ENCODE measurements around the gene CYB5B.

The CYB5B gene

GRCh38 chr16:69448470-69449193 is 24.2 kb downstream of the CYB5B start:
- no peak for DNase-seq

- no peak for DNase-seq
These were observed 26.7 kb downstream of the CYB5B start for GRCh38 chr16:69451166-69451565.

- no peak for DNase-seq
These were observed 29.5 kb downstream of the CYB5B start for GRCh38 chr16:69453936-69454335.

GRCh38 chr16:69463876-69464275 is 39.5 kb downstream of the CYB5B start:
- DNase-seq, result peak in 5 of 14 donors; percentile 4 to 26 (median 11)

GRCh38 chr16:69465083-69465721 is 40.8 kb downstream of the CYB5B start:
- peak in 3 of 14 donors; percentile 5 to 28 (median 7) for DNase-seq

- no peak for DNase-seq
These were observed 41.5 kb downstream of the CYB5B start for GRCh38 chr16:69465881-69466280.

- no peak for DNase-seq
These were observed 42.1 kb downstream of the CYB5B start for GRCh38 chr16:69466547-69466946.

GRCh38 chr16:69467080-69467479 is 42.7 kb downstream of the CYB5B start:
- no peak for DNase-seq

GRCh38 chr16:69467531-69468204 is 43.2 kb downstream of the CYB5B start:
- no peak for DNase-seq

- no peak for DNase-seq
These were observed 45.6 kb downstream of the CYB5B start for GRCh38 chr16:69469807-69470561.

GRCh38 chr16:69471121-69471520 is 46.7 kb downstream of the CYB5B start:
- no peak for DNase-seq

- DNase-seq, result no peak
These were observed 50.0 kb downstream of the CYB5B start for GRCh38 chr16:69474408-69474807.

- DNase-seq, result no peak
These were observed 52.6 kb downstream of the CYB5B start for GRCh38 chr16:69476920-69477443.

GRCh38 chr16:69477546-69477945 is 53.1 kb downstream of the CYB5B start:
- no peak for DNase-seq

GRCh38 chr16:69478685-69479084 is 54.3 kb downstream of the CYB5B start:
- DNase-seq, result no peak

GRCh38 chr16:69479775-69480174 is 55.4 kb downstream of the CYB5B start:
- no peak for DNase-seq

- DNase-seq, result peak in 12 of 14 donors; percentile 10 to 81 (median 56)
These were observed 57.5 kb downstream of the CYB5B start for GRCh38 chr16:69481901-69482341.

- DNase-seq, result peak in 7 of 14 donors; percentile 35 to 67 (median 54)
These were observed 58.1 kb downstream of the CYB5B start for GRCh38 chr16:69482410-69482991.

- DNase-seq, result no peak
These were observed 59.2 kb downstream of the CYB5B start for GRCh38 chr16:69483611-69484010.

GRCh38 chr16:69485361-69485760 is 60.9 kb downstream of the CYB5B start:
- DNase-seq, result no peak

GRCh38 chr16:69485816-69486215 is 61.4 kb downstream of the CYB5B start:
- no peak for DNase-seq

- DNase-seq, result no peak
These were observed 61.9 kb downstream of the CYB5B start for GRCh38 chr16:69486272-69486671.

Data from C1 segment of cervical spinal cord (tissue), 14 donors.